ENCODE data around the gene ZFAND2A.

DNA sequence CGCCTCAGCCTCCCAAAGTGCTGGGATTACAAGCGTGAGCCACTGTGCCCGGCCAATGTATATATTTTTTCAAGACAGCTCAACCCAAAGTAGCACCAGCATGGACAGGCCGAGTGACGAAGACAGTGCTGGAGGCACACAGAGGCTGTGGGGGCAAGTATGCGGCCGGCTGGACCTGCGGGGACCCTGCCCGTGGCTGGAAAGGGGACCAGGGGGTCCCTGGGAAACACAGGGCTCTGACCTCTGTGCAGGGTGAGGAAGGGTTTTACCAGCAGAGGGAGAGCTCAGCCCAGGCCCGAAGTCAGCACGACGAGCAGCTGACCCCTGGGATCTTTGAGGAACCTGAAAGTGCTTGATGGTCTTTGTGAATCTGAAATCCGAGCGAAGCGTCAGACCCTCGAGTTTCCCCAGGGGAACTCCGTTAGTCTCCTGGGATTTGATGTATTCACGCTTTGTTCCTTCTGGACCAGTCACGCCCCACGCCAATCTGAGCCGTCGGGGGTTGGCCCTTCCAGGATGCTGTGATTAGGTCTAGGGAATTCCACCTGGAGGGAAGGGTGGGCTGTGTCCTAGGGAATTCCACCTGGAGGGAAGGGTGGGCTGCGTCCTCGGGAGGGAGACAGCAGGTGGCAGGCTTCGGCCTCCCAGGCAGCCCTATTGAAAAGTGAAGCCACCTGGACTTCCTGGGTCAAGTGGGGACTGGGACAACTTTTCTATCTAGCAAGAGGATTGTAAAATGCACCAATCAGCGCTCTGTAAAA is 10.9 kb upstream of the ZFAND2A start:
- TF ChIP-seq POLR2A (IDR thresholded peaks at IDR 0.05) = no peak
- TF ChIP-seq, protein P1, sequence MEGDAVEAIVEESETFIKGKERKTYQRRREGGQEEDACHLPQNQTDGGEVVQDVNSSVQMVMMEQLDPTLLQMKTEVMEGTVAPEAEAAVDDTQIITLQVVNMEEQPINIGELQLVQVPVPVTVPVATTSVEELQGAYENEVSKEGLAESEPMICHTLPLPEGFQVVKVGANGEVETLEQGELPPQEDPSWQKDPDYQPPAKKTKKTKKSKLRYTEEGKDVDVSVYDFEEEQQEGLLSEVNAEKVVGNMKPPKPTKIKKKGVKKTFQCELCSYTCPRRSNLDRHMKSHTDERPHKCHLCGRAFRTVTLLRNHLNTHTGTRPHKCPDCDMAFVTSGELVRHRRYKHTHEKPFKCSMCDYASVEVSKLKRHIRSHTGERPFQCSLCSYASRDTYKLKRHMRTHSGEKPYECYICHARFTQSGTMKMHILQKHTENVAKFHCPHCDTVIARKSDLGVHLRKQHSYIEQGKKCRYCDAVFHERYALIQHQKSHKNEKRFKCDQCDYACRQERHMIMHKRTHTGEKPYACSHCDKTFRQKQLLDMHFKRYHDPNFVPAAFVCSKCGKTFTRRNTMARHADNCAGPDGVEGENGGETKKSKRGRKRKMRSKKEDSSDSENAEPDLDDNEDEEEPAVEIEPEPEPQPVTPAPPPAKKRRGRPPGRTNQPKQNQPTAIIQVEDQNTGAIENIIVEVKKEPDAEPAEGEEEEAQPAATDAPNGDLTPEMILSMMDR (IDR thresholded peaks at IDR 0.05 in 4 of 5, conservative IDR thresholded peaks at IDR 0.05 in 1 of 5) = no peak

All from gastrocnemius medialis (tissue), 4 donors.